B cell (primary cell): Measurements from ENCODE around the gene CKAP5. TPM values are rescaled to one million over a fixed set of nuclear protein-coding genes. Genes with fewer than 3 reads are reported as not detected.
"Not testable (repeated sequence)": the region's sequence is repeated elsewhere in the genome, so short reads cannot be mapped to it uniquely, and the experiment has no call there.

Experiments used
- ATAC-seq: fragments of 200-7000 bp; cut with Tn5 transposase; one replicate; pipeline ENCODE4 v1.10.0; 2021; ENCODE audit warnings: low read depth, mild to moderate bottlenecking, moderate number of reproducible peaks, moderate library complexity
- CTCF ChIA-PET: fragments of 350-600 bp; sonication (Branson Sonifier 250); formaldehyde crosslinking; loops from one replicate; lab custom pipeline; 2021; ENCODE audit warnings: antibody characterized with exemption, inconsistent platforms; lab: Charles Lee
- POLR2A ChIA-PET: fragments of 350-600 bp; sonication (Branson Sonifier 250); formaldehyde crosslinking; loops from one replicate; lab custom pipeline; 2021; ENCODE audit warnings: antibody characterized with exemption; lab: Charles Lee
- DNase-seq: peaks from one replicate; pipeline ENCODE4 v3.0.0; 2013
- H2AFZ ChIP-seq: 2 replicates; pipeline ENCODE4 v1.6.1; 2012; ENCODE audit warnings: mild to moderate bottlenecking, low read depth, low read length; ENCODE audit not compliant: insufficient read depth, poor library complexity, severe bottlenecking
- H3K27ac ChIP-seq, 2 donors: 1 replicate in 1 of 2; 2 replicates in 1 of 2; pipeline ENCODE4 v1.5.1; 2012 to 2013; ENCODE audit warnings: low read length in 2 of 2, mild to moderate bottlenecking in 2 of 2, moderate library complexity in 1 of 2
- H3K27me3 ChIP-seq, 4 experiments: fragments of 200-600 bp in 1 of 4; sonication (generic) in 1 of 4; replicated peaks in 1 of 4; 1 replicate in 2 of 4; 2 replicates in 2 of 4; pipeline versions ENCODE4 v1.6.1 to v1.7.0; 2013 to 2016; ENCODE audit warnings: low read length in 3 of 4, mild to moderate bottlenecking in 2 of 4, mixed read lengths in 1 of 4, moderate library complexity in 1 of 4; ENCODE audit not compliant: insufficient read depth in 4 of 4, control insufficient read depth in 3 of 4; ENCODE audit errors: control extremely low read depth in 1 of 4
- H3K36me3 ChIP-seq, 2 experiments: replicated peaks in 1 of 2; 1 replicate in 1 of 2; 2 replicates in 1 of 2; pipeline versions ENCODE4 v1.6.1 to v1.7.1; 2013; ENCODE audit warnings: low read length in 1 of 2; ENCODE audit not compliant: insufficient read depth in 2 of 2, control insufficient read depth in 1 of 2; ENCODE audit errors: control extremely low read depth in 1 of 2, extremely low read depth in 1 of 2
- H3K4me1 ChIP-seq, 2 donors: fragments of 200-600 bp in 1 of 2; sonication (generic) in 1 of 2; 1 replicate in 1 of 2; 2 replicates in 1 of 2; pipeline versions ENCODE4 v1.5.1 to v1.6.1; 2013 to 2017; ENCODE audit warnings: low read length in 2 of 2; ENCODE audit not compliant: control insufficient read depth in 2 of 2, insufficient read depth in 2 of 2
- H3K4me2 ChIP-seq: replicated peaks from 2 replicates; pipeline ENCODE3; 2012; ENCODE audit warnings: mild to moderate bottlenecking, low read depth, low read length; ENCODE audit not compliant: poor library complexity, severe bottlenecking
- H3K4me3 ChIP-seq, 5 experiments: fragments of 200-600 bp in 1 of 5; sonication (generic) in 1 of 5; 1 replicate in 3 of 5; 2 replicates in 2 of 5; pipeline versions ENCODE4 v1.5.1 to v1.7.0; 2011 to 2016; ENCODE audit warnings: low read length in 4 of 5, mild to moderate bottlenecking in 4 of 5, low read depth in 2 of 5, control low read depth in 1 of 5, moderate library complexity in 1 of 5; ENCODE audit not compliant: insufficient read depth in 1 of 5; ENCODE audit errors: control extremely low read depth in 1 of 5, extremely low read depth in 1 of 5
- H3K79me2 ChIP-seq: fragments of 200-600 bp; sonication (generic); one replicate; pipeline ENCODE4 v1.6.0; 2016; ENCODE audit warnings: low read length; ENCODE audit not compliant: control insufficient read depth, insufficient read depth
- H3K9ac ChIP-seq: fragments of 200-600 bp; sonication (generic); 2 replicates; pipeline ENCODE4 v1.6.1; 2017; ENCODE audit warnings: mild to moderate bottlenecking, low read length, moderate library complexity
- H3K9me3 ChIP-seq, 3 donors: one replicate each; pipeline versions ENCODE4 v1.6.1 to v1.7.1; 2013; ENCODE audit warnings: low read length in 2 of 3; ENCODE audit not compliant: control insufficient read depth in 2 of 3, insufficient read depth in 1 of 3; ENCODE audit errors: control extremely low read depth in 1 of 3
- H4K20me1 ChIP-seq: 2 replicates; pipeline ENCODE4 v1.6.0; 2012; ENCODE audit warnings: mild to moderate bottlenecking, low read length; ENCODE audit not compliant: insufficient read depth, control insufficient read depth, poor library complexity, severe bottlenecking
- H3K27ac Mint-ChIP-seq: one replicate; pipeline ENCODE4 v1.8.0; 2021; ENCODE audit warnings: mixed read lengths
- H3K27me3 Mint-ChIP-seq: one replicate; pipeline ENCODE4 v1.8.0; 2021; ENCODE audit warnings: mixed read lengths
- H3K4me1 Mint-ChIP-seq: one replicate; pipeline ENCODE4 v1.8.0; 2021; ENCODE audit warnings: mixed read lengths
- H3K4me3 Mint-ChIP-seq: one replicate; pipeline ENCODE4 v1.8.0; 2021; ENCODE audit warnings: mixed read lengths
- H3K9me3 Mint-ChIP-seq: one replicate; pipeline ENCODE4 v1.8.0; 2022; ENCODE audit warnings: mixed read lengths; ENCODE audit not compliant: insufficient read depth
- EZH2 ChIP-seq: IDR thresholded peaks from 2 replicates; pipeline ENCODE4 v1.6.1; 2012; ENCODE audit warnings: borderline replicate concordance, low read depth, mild to moderate bottlenecking, moderate library complexity, low read length; ENCODE audit not compliant: insufficient read depth, poor library complexity, severe bottlenecking
- WGBS: methylation state at CpG from one replicate; pipeline ENCODE4 v1.1.5; 2013; ENCODE audit warnings: missing lambda C conversion rate; ENCODE audit not compliant: insufficient coverage; 5-methylcytosine and 5-hydroxymethylcytosine counted together
- intact Hi-C: fragments of 100-400 bp; cut with micrococcal nuclease; formaldehyde crosslinking; loops from one replicate; pipeline ENCODE4 v1.10.0; 2022
- polyA plus RNA-seq: library from polyadenylated mRNA; depleted of rRNA; stranded (reverse); fragments of >200 nt; gene quantifications from 2 replicates; pipeline ENCODE4 v1.2.3, GENCODE V29; 2012
- total RNA-seq, 2 donors: library from RNA; stranded (reverse); fragments of 120-200 nt in 1 of 2; gene quantifications; 1 replicate in 1 of 2; 2 replicates in 1 of 2; pipeline versions ENCODE4 v1.2.3 to v1.2.4, GENCODE V29; 2013 to 2022
- TF ChIP-seq, protein P1 (sequence below): fragments of 200-600 bp; IDR thresholded peaks from one replicate; pipeline ENCODE4 v1.8.0; 2022; ENCODE audit warnings: antibody characterized with exemption, mild to moderate bottlenecking

The CKAP5 gene
- total and polyA plus RNA-seq, 2 donors (not counting 1 experiment from before 2014, with no cell fraction given), result 7.3 to 54.3 TPM

DNA sequence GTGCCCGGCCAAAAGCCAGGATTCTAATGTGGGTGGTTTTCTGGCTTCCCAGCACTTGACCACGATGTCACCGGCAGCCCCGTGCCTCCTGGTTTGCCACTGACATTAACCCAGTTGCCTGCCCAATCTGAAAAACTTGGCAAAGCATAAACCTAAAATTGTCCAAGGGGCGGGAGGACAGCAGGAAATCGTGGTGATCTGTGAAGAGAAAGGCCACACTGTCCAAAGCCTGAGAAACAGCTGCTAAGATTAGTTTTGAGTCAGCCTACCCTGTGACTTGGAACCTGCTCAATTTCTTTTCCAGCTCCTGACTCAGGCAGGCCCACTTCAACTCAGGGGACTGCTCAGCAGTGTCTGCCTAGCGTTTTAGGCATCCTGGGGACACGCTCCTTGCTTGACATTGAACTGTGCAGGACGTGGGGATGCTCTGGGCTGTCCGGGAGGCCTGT lies 135.2 kb downstream of the CKAP5 start:
- intact Hi-C loops, result no loop called here
- H3K4me1 ChIP-seq, result no peaks in the 10 kb centered on the region
- H3K9me3 ChIP-seq, result no peaks in the 10 kb centered on the region
- H4K20me1 ChIP-seq, result no peaks in the 10 kb centered on the region
- H3K27me3 ChIP-seq, result no peaks in the 10 kb centered on the region
- Mint-ChIP-seq H3K27ac (no peak overlapping the region), H3K4me1 (no peaks in the 10 kb centered on the region), H3K4me3 (no peak overlapping the region), H3K27me3 (no peaks in the 10 kb centered on the region), H3K9me3 (no peaks in the 10 kb centered on the region)
- CTCF ChIA-PET, result no interaction called here
- no peak overlapping the region for H3K9ac ChIP-seq
- POLR2A ChIA-PET, result no interaction called here
- H2AFZ ChIP-seq, result no peak overlapping the region
- peaks cover 1 to 19% of the 10 kb centered on the region in 2 experiments for H3K36me3 ChIP-seq
- DNase-seq (no peak), ATAC-seq (no peak)
- H3K27ac ChIP-seq, result no peak overlapping the region
- H3K79me2 ChIP-seq, result peaks cover 3% of the 10 kb centered on the region
- H3K4me3 ChIP-seq, result no peak overlapping the region
- no peak for TF ChIP-seq EZH2
- TF ChIP-seq, protein P1, sequence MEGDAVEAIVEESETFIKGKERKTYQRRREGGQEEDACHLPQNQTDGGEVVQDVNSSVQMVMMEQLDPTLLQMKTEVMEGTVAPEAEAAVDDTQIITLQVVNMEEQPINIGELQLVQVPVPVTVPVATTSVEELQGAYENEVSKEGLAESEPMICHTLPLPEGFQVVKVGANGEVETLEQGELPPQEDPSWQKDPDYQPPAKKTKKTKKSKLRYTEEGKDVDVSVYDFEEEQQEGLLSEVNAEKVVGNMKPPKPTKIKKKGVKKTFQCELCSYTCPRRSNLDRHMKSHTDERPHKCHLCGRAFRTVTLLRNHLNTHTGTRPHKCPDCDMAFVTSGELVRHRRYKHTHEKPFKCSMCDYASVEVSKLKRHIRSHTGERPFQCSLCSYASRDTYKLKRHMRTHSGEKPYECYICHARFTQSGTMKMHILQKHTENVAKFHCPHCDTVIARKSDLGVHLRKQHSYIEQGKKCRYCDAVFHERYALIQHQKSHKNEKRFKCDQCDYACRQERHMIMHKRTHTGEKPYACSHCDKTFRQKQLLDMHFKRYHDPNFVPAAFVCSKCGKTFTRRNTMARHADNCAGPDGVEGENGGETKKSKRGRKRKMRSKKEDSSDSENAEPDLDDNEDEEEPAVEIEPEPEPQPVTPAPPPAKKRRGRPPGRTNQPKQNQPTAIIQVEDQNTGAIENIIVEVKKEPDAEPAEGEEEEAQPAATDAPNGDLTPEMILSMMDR, result no peak
- no peak overlapping the region for H3K4me2 ChIP-seq
- WGBS, result 95% methylated on average over 8 of the region's 10 CpGs

DNA sequence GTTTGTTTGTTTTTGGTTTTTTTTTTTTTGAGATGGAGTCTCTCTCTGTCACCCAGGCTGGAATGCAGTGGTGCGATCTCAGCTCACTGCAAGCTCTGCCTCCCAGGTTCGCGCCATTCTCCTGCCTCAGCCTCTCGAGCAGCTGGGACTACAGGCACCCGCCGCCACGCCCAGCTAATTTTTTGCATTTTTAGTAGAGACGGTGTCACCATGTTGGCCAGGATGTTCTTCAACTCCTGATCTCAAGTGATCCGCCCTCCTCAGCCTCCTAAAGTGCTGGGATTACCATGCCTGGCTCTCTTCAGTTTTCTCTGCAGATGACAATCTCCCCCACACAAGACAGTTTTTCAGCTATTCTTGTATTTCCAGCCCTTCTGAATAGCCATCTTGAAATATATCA lies 136.7 kb downstream of the CKAP5 start:
- H3K4me2 ChIP-seq, H3K27ac Mint-ChIP-seq, H3K9me3 Mint-ChIP-seq, CTCF ChIA-PET, H3K9ac ChIP-seq, POLR2A ChIA-PET, DNase-seq, H3K9me3 ChIP-seq, H4K20me1 ChIP-seq, H3K4me3 ChIP-seq, H3K27ac ChIP-seq, H3K4me1 ChIP-seq, H3K27me3 ChIP-seq, intact Hi-C loops, H3K4me1 Mint-ChIP-seq, ATAC-seq, H3K27me3 Mint-ChIP-seq, H2AFZ ChIP-seq, H3K4me3 Mint-ChIP-seq: not testable (repeated sequence)
- Histone ChIP-seq H3K36me3 (peaks cover 1 to 34% of the 10 kb centered on the region in 2 experiments), H3K79me2 (peaks cover 13% of the 10 kb centered on the region)
- WGBS, result 98% methylated on average over 8 of the region's 9 CpGs
